ENCODE measurements around the gene SLX4IP. TPM values are rescaled to one million over a fixed set of nuclear protein-coding genes. Genes with fewer than 3 reads are reported as not detected.

Gene SLX4IP
- 2.2 TPM for polyA plus RNA-seq (2013, experiment 1 of 2)
- polyA plus RNA-seq (2013, experiment 2 of 2) = 2.4 TPM

- no peaks in the 10 kb centered on the region for H3K27me3 ChIP-seq (ENCODE audit: insufficient read depth, low read length, poor library complexity)
- no peak within 1 kb of the TSS for H4K5ac ChIP-seq (ENCODE audit: low read length)
- H3K4ac ChIP-seq (ENCODE audit: low read depth, low read length) = peak within 1 kb of the TSS; percentile 71
- peaks cover 12% of the 10 kb centered on the region for H3K79me1 ChIP-seq (ENCODE audit: low read length)
- peak within 1 kb of the TSS; percentile 42 for H3K4me2 ChIP-seq (ENCODE audit: low read length)
- peak within 1 kb of the TSS; percentile 91 for H3K9ac ChIP-seq (ENCODE audit: low read length)
- no peaks in the 10 kb centered on the region for H3K4me1 ChIP-seq (ENCODE audit: control insufficient read depth, low read depth, low read length)
- H3K18ac ChIP-seq (ENCODE audit: low read length) = no peak within 1 kb of the TSS
- H3K23ac ChIP-seq (ENCODE audit: low read length) = no peak within 1 kb of the TSS
- peak within 1 kb of the TSS; percentile 47 for H2BK5ac ChIP-seq (ENCODE audit: low read length)
- no peak within 1 kb of the TSS for H4K8ac ChIP-seq (ENCODE audit: low read depth, low read length)
- WGBS (ENCODE audit: extremely low coverage, insufficient coverage, low lambda C conversion rate) = no CpG with 5 or more reads among the region's 32 CpGs
- peak; percentile 99 for DNase-seq
- peak within 1 kb of the TSS; percentile 82 for H3K4me3 ChIP-seq (ENCODE audit: low read length)
- H2AK5ac ChIP-seq (ENCODE audit: low read length) = no peak within 1 kb of the TSS
- H3K36me3 ChIP-seq (ENCODE audit: control insufficient read depth, insufficient read depth, low read length) = no peaks in the 10 kb centered on the region
- H2BK120ac ChIP-seq (ENCODE audit: low read depth, low read length) = no peak within 1 kb of the TSS
- no peak within 1 kb of the TSS for H2BK15ac ChIP-seq (replicated peaks; ENCODE audit: low read depth)
- peaks cover 16% of the 10 kb centered on the region for H3K79me2 ChIP-seq (ENCODE audit: control insufficient read depth, insufficient read depth, low read length)
- H3K27ac ChIP-seq (ENCODE audit: low read depth, low read length) = peak within 1 kb of the TSS; percentile 43
- peak within 1 kb of the TSS; percentile 96 for H3K56ac ChIP-seq (ENCODE audit: low read length)
Observed at GRCh38 chr20:10434832-10435812, at the start of gene SLX4IP. TSS of gene SLX4IP (plus strand) at chr20:10435305. CDS start at chr20:10458205, 22,900 bp downstream.

- Histone ChIP-seq H3K27me3 (ENCODE audit: insufficient read depth, low read length, poor library complexity) (no peaks in the 10 kb centered on the region), H3K4me1 (ENCODE audit: control insufficient read depth, low read depth, low read length) (no peaks in the 10 kb centered on the region), H3K18ac (ENCODE audit: low read length) (no peak overlapping the region), H3K23ac (ENCODE audit: low read length) (no peak overlapping the region), H3K9ac (ENCODE audit: low read length) (no peak overlapping the region), H2AK5ac (ENCODE audit: low read length) (no peak overlapping the region), H4K8ac (ENCODE audit: low read depth, low read length) (no peak overlapping the region), H3K4me3 (ENCODE audit: low read length) (no peak overlapping the region), H2BK15ac (replicated peaks; ENCODE audit: low read depth) (no peak overlapping the region), H3K56ac (ENCODE audit: low read length) (no peak overlapping the region), H3K4ac (ENCODE audit: low read depth, low read length) (no peak overlapping the region), H2BK120ac (ENCODE audit: low read depth, low read length) (no peak overlapping the region), H3K36me3 (ENCODE audit: control insufficient read depth, insufficient read depth, low read length) (no peaks in the 10 kb centered on the region), H3K4me2 (ENCODE audit: low read length) (no peak overlapping the region), H3K27ac (ENCODE audit: low read depth, low read length) (no peak overlapping the region), H3K79me2 (ENCODE audit: control insufficient read depth, insufficient read depth, low read length) (no peaks in the 10 kb centered on the region), H2BK5ac (ENCODE audit: low read length) (no peak overlapping the region), H3K79me1 (ENCODE audit: low read length) (no peaks in the 10 kb centered on the region), H4K5ac (ENCODE audit: low read length) (no peak overlapping the region)
- WGBS (ENCODE audit: extremely low coverage, insufficient coverage, low lambda C conversion rate) = no CpG with 5 or more reads among the region's 4 CpGs
- DNase-seq = no peak
Observed at GRCh38 chr20:10385850-10386544, 49.1 kb upstream of the SLX4IP start.

- no peak overlapping the region for H2BK15ac ChIP-seq (replicated peaks; ENCODE audit: low read depth)
- no CpG with 5 or more reads among the region's 4 CpGs for WGBS (ENCODE audit: extremely low coverage, insufficient coverage, low lambda C conversion rate)
- H3K27ac ChIP-seq (ENCODE audit: low read depth, low read length) = no peak overlapping the region
- H2BK120ac ChIP-seq (ENCODE audit: low read depth, low read length) = no peak overlapping the region
- H3K36me3 ChIP-seq (ENCODE audit: control insufficient read depth, insufficient read depth, low read length) = no peaks in the 10 kb centered on the region
- no peaks in the 10 kb centered on the region for H3K4me1 ChIP-seq (ENCODE audit: control insufficient read depth, low read depth, low read length)
- no peak overlapping the region for H3K4me3 ChIP-seq (ENCODE audit: low read length)
- H3K4me2 ChIP-seq (ENCODE audit: low read length) = no peak overlapping the region
- no peaks in the 10 kb centered on the region for H3K79me2 ChIP-seq (ENCODE audit: control insufficient read depth, insufficient read depth, low read length)
- H2BK5ac ChIP-seq (ENCODE audit: low read length) = no peak overlapping the region
- no peak overlapping the region for H4K8ac ChIP-seq (ENCODE audit: low read depth, low read length)
- no peak overlapping the region for H3K4ac ChIP-seq (ENCODE audit: low read depth, low read length)
- no peak overlapping the region for H3K23ac ChIP-seq (ENCODE audit: low read length)
- H3K9ac ChIP-seq (ENCODE audit: low read length) = no peak overlapping the region
- no peaks in the 10 kb centered on the region for H3K79me1 ChIP-seq (ENCODE audit: low read length)
- H2AK5ac ChIP-seq (ENCODE audit: low read length) = no peak overlapping the region
- H3K18ac ChIP-seq (ENCODE audit: low read length) = no peak overlapping the region
- no peaks in the 10 kb centered on the region for H3K27me3 ChIP-seq (ENCODE audit: insufficient read depth, low read length, poor library complexity)
- no peak overlapping the region for H4K5ac ChIP-seq (ENCODE audit: low read length)
- DNase-seq = no peak
- no peak overlapping the region for H3K56ac ChIP-seq (ENCODE audit: low read length)
Observed at GRCh38 chr20:10387686-10388085, 47.4 kb upstream of the SLX4IP start.

GRCh38 chr20:10388597-10388996 lies 46.5 kb upstream of the SLX4IP start:
- H2BK15ac ChIP-seq (replicated peaks; ENCODE audit: low read depth) = no peak overlapping the region
- no peak overlapping the region for H3K4ac ChIP-seq (ENCODE audit: low read depth, low read length)
- H3K56ac ChIP-seq (ENCODE audit: low read length) = no peak overlapping the region
- WGBS (ENCODE audit: extremely low coverage, insufficient coverage, low lambda C conversion rate) = no CpG with 5 or more reads among the region's 4 CpGs
- H3K23ac ChIP-seq (ENCODE audit: low read length) = no peak overlapping the region
- no peaks in the 10 kb centered on the region for H3K4me1 ChIP-seq (ENCODE audit: control insufficient read depth, low read depth, low read length)
- H3K36me3 ChIP-seq (ENCODE audit: control insufficient read depth, insufficient read depth, low read length) = no peaks in the 10 kb centered on the region
- no peaks in the 10 kb centered on the region for H3K79me2 ChIP-seq (ENCODE audit: control insufficient read depth, insufficient read depth, low read length)
- H2BK5ac ChIP-seq (ENCODE audit: low read length) = no peak overlapping the region
- H3K18ac ChIP-seq (ENCODE audit: low read length) = no peak overlapping the region
- no peak overlapping the region for H3K4me3 ChIP-seq (ENCODE audit: low read length)
- no peak overlapping the region for H2BK120ac ChIP-seq (ENCODE audit: low read depth, low read length)
- no peak overlapping the region for H4K8ac ChIP-seq (ENCODE audit: low read depth, low read length)
- H4K5ac ChIP-seq (ENCODE audit: low read length) = no peak overlapping the region
- no peak overlapping the region for H3K9ac ChIP-seq (ENCODE audit: low read length)
- no peaks in the 10 kb centered on the region for H3K79me1 ChIP-seq (ENCODE audit: low read length)
- H3K27me3 ChIP-seq (ENCODE audit: insufficient read depth, low read length, poor library complexity) = no peaks in the 10 kb centered on the region
- no peak overlapping the region for H3K4me2 ChIP-seq (ENCODE audit: low read length)
- no peak overlapping the region for H3K27ac ChIP-seq (ENCODE audit: low read depth, low read length)
- H2AK5ac ChIP-seq (ENCODE audit: low read length) = no peak overlapping the region
- no peak for DNase-seq

GRCh38 chr20:10390709-10391108 lies 44.4 kb upstream of the SLX4IP start:
- WGBS (ENCODE audit: extremely low coverage, insufficient coverage, low lambda C conversion rate) = no CpG with 5 or more reads among the region's 2 CpGs
- no peak for DNase-seq

More at GRCh38 chr20:10390709-10391108, 44.4 kb upstream of the SLX4IP start:
- Histone ChIP-seq H3K56ac (ENCODE audit: low read length) (no peak overlapping the region), H3K9ac (ENCODE audit: low read length) (no peak overlapping the region), H3K4me1 (ENCODE audit: control insufficient read depth, low read depth, low read length) (no peaks in the 10 kb centered on the region), H3K36me3 (ENCODE audit: control insufficient read depth, insufficient read depth, low read length) (no peaks in the 10 kb centered on the region), H2AK5ac (ENCODE audit: low read length) (no peak overlapping the region), H3K18ac (ENCODE audit: low read length) (no peak overlapping the region), H2BK5ac (ENCODE audit: low read length) (no peak overlapping the region), H3K79me1 (ENCODE audit: low read length) (no peaks in the 10 kb centered on the region), H4K8ac (ENCODE audit: low read depth, low read length) (no peak overlapping the region), H3K23ac (ENCODE audit: low read length) (no peak overlapping the region), H2BK120ac (ENCODE audit: low read depth, low read length) (no peak overlapping the region), H3K4me2 (ENCODE audit: low read length) (no peak overlapping the region), H3K27ac (ENCODE audit: low read depth, low read length) (no peak overlapping the region), H4K5ac (ENCODE audit: low read length) (no peak overlapping the region), H3K4ac (ENCODE audit: low read depth, low read length) (no peak overlapping the region), H3K79me2 (ENCODE audit: control insufficient read depth, insufficient read depth, low read length) (no peaks in the 10 kb centered on the region), H3K27me3 (ENCODE audit: insufficient read depth, low read length, poor library complexity) (no peaks in the 10 kb centered on the region), H2BK15ac (replicated peaks; ENCODE audit: low read depth) (no peak overlapping the region), H3K4me3 (ENCODE audit: low read length) (no peak overlapping the region)
